ENCODE data around the gene TMEM52B.
"Not testable (repeated sequence)": the region's sequence is repeated elsewhere in the genome, so short reads cannot be mapped to it uniquely, and the experiment has no call there.

TMEM52B gene

DNA sequence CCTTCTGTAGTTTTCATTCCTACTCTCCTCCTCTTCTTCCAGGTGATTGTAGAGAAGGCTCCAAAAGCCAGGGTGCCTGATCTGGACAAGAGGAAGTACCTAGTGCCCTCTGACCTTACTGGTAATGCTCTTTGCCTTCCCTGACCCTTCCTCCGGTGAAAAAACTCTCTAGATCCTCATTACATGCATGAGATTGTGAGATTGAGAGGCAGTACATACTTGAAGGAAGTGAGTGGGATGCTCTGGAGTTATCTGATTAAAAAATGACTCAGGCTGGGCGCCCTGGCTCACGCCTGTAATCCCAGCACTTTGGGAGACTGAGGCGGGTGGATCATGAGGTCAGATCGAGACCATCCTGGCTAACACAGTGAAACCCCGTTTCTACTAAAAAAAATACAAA lies 39.2 kb downstream of the TMEM52B start:
- H3K4me3 ChIP-seq (ENCODE audit: low read depth, low read length) = no peak overlapping the region
- TF ChIP-seq CTCF (IDR thresholded peaks at IDR 0.05; ENCODE audit: low read depth, low read length) = no peak

- H3K4me3 ChIP-seq (ENCODE audit: low read depth, low read length) = no peak overlapping the region
Measured at GRCh38 chr12:10220398-10221077, 41.7 kb downstream of the TMEM52B start.

GRCh38 chr12:10221846-10222245 lies 43.0 kb downstream of the TMEM52B start:
- no peak overlapping the region for H3K4me3 ChIP-seq (ENCODE audit: low read depth, low read length)
- no peak for TF ChIP-seq CTCF (IDR thresholded peaks at IDR 0.05; ENCODE audit: low read depth, low read length)

More at GRCh38 chr12:10220398-10221077, 41.7 kb downstream of the TMEM52B start:
- TF ChIP-seq CTCF (IDR thresholded peaks at IDR 0.05; ENCODE audit: low read depth, low read length) = no peak

DNA sequence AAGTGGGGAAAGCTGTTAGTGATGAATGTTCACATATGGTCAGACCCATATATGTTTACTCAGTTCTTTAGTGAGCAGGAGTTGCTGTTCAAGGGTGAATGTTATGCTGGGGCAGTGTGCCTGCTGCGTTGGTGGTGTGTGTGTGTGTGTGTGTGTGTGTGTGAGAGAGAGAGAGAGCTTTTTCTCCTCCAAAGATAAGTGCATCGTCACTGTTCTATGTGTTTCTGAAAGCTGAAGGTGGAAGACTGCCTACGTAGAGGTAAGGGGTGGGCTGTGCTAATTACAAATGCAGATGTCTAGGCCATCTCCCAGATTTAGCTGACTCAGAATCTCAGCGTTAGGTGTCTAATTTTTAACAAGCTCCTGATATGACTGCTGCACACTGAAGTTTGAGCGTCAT lies 44.4 kb downstream of the TMEM52B start:
- TF ChIP-seq CTCF (IDR thresholded peaks at IDR 0.05; ENCODE audit: low read depth, low read length) = no peak
- H3K4me3 ChIP-seq (ENCODE audit: low read depth, low read length) = no peak overlapping the region

GRCh38 chr12:10225426-10225825 lies 46.6 kb downstream of the TMEM52B start:
- not testable (repeated sequence) for H3K4me3 ChIP-seq (ENCODE audit: low read depth, low read length)

- TF ChIP-seq CTCF (IDR thresholded peaks at IDR 0.05; ENCODE audit: low read depth, low read length) = no peak
- H3K4me3 ChIP-seq (ENCODE audit: low read depth, low read length) = no peak overlapping the region
Measured at GRCh38 chr12:10226086-10226485, 47.3 kb downstream of the TMEM52B start.

- no peak overlapping the region for H3K4me3 ChIP-seq (ENCODE audit: low read depth, low read length)
- no peak for TF ChIP-seq CTCF (IDR thresholded peaks at IDR 0.05; ENCODE audit: low read depth, low read length)
Measured at GRCh38 chr12:10226731-10227130, 47.9 kb downstream of the TMEM52B start.

DNA sequence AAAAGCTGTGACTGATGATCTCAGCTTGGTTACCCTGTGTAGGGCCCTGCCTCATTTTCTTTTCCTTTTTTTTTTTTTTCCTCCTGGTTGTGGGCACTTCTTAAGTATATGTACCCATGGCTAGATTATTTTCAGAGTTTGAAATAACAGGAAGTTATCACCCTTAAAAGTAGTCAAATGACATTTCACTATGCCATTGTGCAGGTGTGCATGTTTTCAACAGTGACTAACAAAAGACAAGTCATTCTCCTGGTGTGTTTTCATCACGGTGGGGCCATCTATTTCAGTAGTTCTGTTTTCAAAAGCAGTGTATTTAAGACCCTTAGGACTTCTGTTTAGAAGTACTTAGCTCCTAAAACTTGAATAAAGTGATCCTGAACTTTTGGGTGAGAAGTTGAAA lies 48.8 kb downstream of the TMEM52B start:
- H3K4me3 ChIP-seq (ENCODE audit: low read depth, low read length) = no peak overlapping the region

More for the DNA sequence above, 48.8 kb downstream of the TMEM52B start:
- no peak for TF ChIP-seq CTCF (IDR thresholded peaks at IDR 0.05; ENCODE audit: low read depth, low read length)
